H1 (cell line): ENCODE measurements around the gene CDH8. TPM values are rescaled to one million over a fixed set of nuclear protein-coding genes. Genes with fewer than 3 reads are reported as not detected.

ENCODE experiments used
- ATF2 ChIP-seq: IDR thresholded peaks from 2 replicates; pipeline ENCODE4 v1.6.1; 2012; ENCODE audit warnings: low read length, inconsistent platforms
- CTCF ChIP-seq, 3 experiments: IDR thresholded peaks; 1 replicate in 2 of 3; 2 replicates in 1 of 3; pipeline versions ENCODE4 v1.5.1 to v1.6.1; 2011; ENCODE audit warnings: low read length in 3 of 3, mild to moderate bottlenecking in 3 of 3, inconsistent platforms in 2 of 3, low read depth in 1 of 3, moderate library complexity in 1 of 3; ENCODE audit not compliant: insufficient read depth in 1 of 3; ENCODE audit errors: control extremely low read depth in 1 of 3
- polyA plus RNA-seq, 7 experiments: library from polyadenylated mRNA; depleted of rRNA in 3 of 7; stranded (reverse) in 5 of 7; unstranded in 2 of 7; fragments of >200 nt in 5 of 7; fragments of 200-250 nt in 2 of 7; gene quantifications; 1 replicate in 5 of 7; 2 replicates in 1 of 7; 4 replicates in 1 of 7; pipeline versions ENCODE4 v1.2.1 to v1.2.3, GENCODE V29; 2011 to 2013; ENCODE audit warnings: missing spikeins in 2 of 7, mixed read lengths in 2 of 7
- total RNA-seq: library from RNA; stranded (reverse); fragmentation: NEBNext Ultra II Directional; extraction: Animal tissue kit (Norgen Biotek cat#: 25700); gene quantifications from 2 replicates; pipeline ENCODE4 v1.2.1, GENCODE V29; 2021

The CDH8 gene
- total and polyA plus RNA-seq, 2 of the 8 experiments (the other 6 are each of a cell fraction or from before 2014, with no cell fraction given): 7.7 to 8.4 TPM

GRCh38 chr16:62020681-62021080 is 15.6 kb downstream of the CDH8 start (continued):
- TF ChIP-seq ATF2 (no peak), CTCF (IDR thresholded peaks at IDR 0.05; ENCODE audit: control extremely low read depth in 1 of 3, insufficient read depth in 1 of 3, low read depth in 1 of 3, low read length in 3 of 3) (no peak)
